Keratinocyte (primary cell): Measurements from ENCODE around the gene AAMP.
A peak's percentile ranks its signal among the peaks of the same experiment; 100 is the strongest.

Source experiments
- EZH2 ChIP-seq: IDR thresholded peaks from one replicate; pipeline ENCODE4 v1.6.1; 2012; ENCODE audit warnings: inconsistent platforms, mild to moderate bottlenecking, low read length, moderate library complexity
- TF ChIP-seq, protein P1 (sequence below), 3 experiments: IDR thresholded peaks in 1 of 3; conservative IDR thresholded peaks in 1 of 3; optimal IDR thresholded peaks in 1 of 3; 2 replicates in 2 of 3; 3 replicates in 1 of 3; pipeline versions ENCODE3 to v1.5.1; 2011; ENCODE audit warnings: low read length in 3 of 3, mild to moderate bottlenecking in 3 of 3, moderate library complexity in 2 of 3, control low read depth in 1 of 3, inconsistent platforms in 1 of 3; ENCODE audit not compliant: insufficient read depth in 2 of 3; ENCODE audit errors: extremely low read depth in 1 of 3

DNA sequence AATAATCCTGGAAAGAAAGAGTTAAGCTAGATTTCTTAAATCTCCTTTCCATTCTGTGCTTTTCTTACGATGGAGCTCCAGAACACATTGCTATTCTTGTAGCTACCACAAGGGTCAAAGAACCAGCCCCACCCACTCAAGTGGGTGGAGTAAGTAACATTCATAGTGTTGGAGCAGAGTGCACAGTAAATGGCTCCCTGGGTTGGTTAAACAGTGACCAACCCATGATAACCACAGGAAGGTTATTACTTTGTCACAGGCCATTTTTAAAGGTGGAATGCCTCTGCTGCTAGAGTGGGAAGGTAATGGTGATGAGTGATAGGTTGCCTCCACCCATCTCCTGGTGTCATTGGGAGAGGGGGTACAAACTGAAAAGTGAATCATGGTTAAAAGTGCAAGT lies 39.1 kb downstream of the AAMP start:
- TF ChIP-seq, protein P1, sequence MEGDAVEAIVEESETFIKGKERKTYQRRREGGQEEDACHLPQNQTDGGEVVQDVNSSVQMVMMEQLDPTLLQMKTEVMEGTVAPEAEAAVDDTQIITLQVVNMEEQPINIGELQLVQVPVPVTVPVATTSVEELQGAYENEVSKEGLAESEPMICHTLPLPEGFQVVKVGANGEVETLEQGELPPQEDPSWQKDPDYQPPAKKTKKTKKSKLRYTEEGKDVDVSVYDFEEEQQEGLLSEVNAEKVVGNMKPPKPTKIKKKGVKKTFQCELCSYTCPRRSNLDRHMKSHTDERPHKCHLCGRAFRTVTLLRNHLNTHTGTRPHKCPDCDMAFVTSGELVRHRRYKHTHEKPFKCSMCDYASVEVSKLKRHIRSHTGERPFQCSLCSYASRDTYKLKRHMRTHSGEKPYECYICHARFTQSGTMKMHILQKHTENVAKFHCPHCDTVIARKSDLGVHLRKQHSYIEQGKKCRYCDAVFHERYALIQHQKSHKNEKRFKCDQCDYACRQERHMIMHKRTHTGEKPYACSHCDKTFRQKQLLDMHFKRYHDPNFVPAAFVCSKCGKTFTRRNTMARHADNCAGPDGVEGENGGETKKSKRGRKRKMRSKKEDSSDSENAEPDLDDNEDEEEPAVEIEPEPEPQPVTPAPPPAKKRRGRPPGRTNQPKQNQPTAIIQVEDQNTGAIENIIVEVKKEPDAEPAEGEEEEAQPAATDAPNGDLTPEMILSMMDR (optimal IDR thresholded peaks at IDR 0.05 in 1 of 3, IDR thresholded peaks at IDR 0.05 in 1 of 3, conservative IDR thresholded peaks at IDR 0.05 in 1 of 3; ENCODE audit: extremely low read depth in 1 of 3, insufficient read depth in 2 of 3, low read length in 3 of 3) = peak in 1 of 3 experiments; percentile 38
- TF ChIP-seq EZH2 = no peak
